Glutamatergic neuron (in vitro differentiated cells): ENCODE measurements around the gene NSRP1. TPM values are rescaled to one million over a fixed set of nuclear protein-coding genes. Genes with fewer than 3 reads are reported as not detected.

Experiments
- DNase-seq: peaks from one replicate; pipeline ENCODE4 v3.0.0; 2022
- H3K27ac Mint-ChIP-seq: one replicate; pipeline ENCODE4 v1.8.0; 2020; ENCODE audit warnings: mild to moderate bottlenecking, mixed read lengths, inconsistent platforms; ENCODE audit not compliant: unreplicated experiment
- H3K27me3 Mint-ChIP-seq: one replicate; pipeline ENCODE4 v1.8.0; 2020; ENCODE audit warnings: mild to moderate bottlenecking, moderate library complexity, mixed read lengths, inconsistent platforms; ENCODE audit not compliant: unreplicated experiment
- H3K36me3 Mint-ChIP-seq: one replicate; pipeline ENCODE4 v1.8.0; 2020; ENCODE audit warnings: mild to moderate bottlenecking, mixed read lengths, inconsistent platforms; ENCODE audit not compliant: unreplicated experiment
- H3K4me1 Mint-ChIP-seq: one replicate; pipeline ENCODE4 v1.8.0; 2020; ENCODE audit warnings: mild to moderate bottlenecking, low read depth, mixed read lengths, inconsistent platforms; ENCODE audit not compliant: unreplicated experiment
- H3K4me3 Mint-ChIP-seq: one replicate; pipeline ENCODE4 v1.8.0; 2020; ENCODE audit warnings: mild to moderate bottlenecking, mixed read lengths, inconsistent platforms; ENCODE audit not compliant: unreplicated experiment
- H3K9me3 Mint-ChIP-seq: one replicate; pipeline ENCODE4 v1.8.0; 2020; ENCODE audit warnings: mild to moderate bottlenecking, moderate library complexity, mixed read lengths, inconsistent platforms; ENCODE audit not compliant: unreplicated experiment
- total RNA-seq: library from RNA; stranded (reverse); fragmentation: NEBNext Ultra II Directional; extraction: Animal tissue kit (Norgen Biotek cat#: 25700); gene quantifications from one replicate; pipeline ENCODE4 v1.2.1, GENCODE V29; 2021; ENCODE audit not compliant: unreplicated experiment
- TF ChIP-seq, protein P1 (sequence below): fragments of 200-600 bp; sonication (generic); IDR thresholded peaks from one replicate; pipeline ENCODE4 v1.5.0; 2021; ENCODE audit not compliant: partially characterized antibody, unreplicated experiment

Gene NSRP1
- total RNA-seq, 1 donor from 2014 or later, result 18.2 TPM

DNA sequence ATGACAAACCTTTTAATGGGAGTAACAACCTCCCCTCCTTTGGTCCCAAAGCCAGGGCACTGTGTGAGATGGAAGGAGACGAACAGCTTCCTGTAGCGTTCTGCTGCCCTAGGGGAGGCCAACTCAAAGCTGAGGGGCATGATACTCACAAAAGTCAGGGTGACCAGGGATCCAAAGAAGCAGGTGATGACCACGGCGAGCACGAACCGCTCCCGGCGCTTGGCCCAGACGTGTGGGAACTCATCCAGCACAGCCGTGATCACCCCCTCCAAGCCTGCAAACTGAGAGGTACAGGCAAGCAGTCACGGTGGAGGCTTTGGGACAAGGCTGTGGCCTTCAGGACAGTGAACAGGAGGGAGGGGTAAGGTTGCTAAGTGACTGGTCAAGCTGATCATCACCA, 93.8 kb downstream of the NSRP1 start:
- no peaks in the 10 kb centered on the region for H3K36me3 Mint-ChIP-seq
- H3K27ac Mint-ChIP-seq, result no peak overlapping the region
- H3K4me3 Mint-ChIP-seq, result no peak overlapping the region
- peaks cover 2% of the 10 kb centered on the region for H3K27me3 Mint-ChIP-seq
- H3K9me3 Mint-ChIP-seq, result no peaks in the 10 kb centered on the region
- DNase-seq, result no peak
- H3K4me1 Mint-ChIP-seq, result no peaks in the 10 kb centered on the region
- TF ChIP-seq, protein P1, sequence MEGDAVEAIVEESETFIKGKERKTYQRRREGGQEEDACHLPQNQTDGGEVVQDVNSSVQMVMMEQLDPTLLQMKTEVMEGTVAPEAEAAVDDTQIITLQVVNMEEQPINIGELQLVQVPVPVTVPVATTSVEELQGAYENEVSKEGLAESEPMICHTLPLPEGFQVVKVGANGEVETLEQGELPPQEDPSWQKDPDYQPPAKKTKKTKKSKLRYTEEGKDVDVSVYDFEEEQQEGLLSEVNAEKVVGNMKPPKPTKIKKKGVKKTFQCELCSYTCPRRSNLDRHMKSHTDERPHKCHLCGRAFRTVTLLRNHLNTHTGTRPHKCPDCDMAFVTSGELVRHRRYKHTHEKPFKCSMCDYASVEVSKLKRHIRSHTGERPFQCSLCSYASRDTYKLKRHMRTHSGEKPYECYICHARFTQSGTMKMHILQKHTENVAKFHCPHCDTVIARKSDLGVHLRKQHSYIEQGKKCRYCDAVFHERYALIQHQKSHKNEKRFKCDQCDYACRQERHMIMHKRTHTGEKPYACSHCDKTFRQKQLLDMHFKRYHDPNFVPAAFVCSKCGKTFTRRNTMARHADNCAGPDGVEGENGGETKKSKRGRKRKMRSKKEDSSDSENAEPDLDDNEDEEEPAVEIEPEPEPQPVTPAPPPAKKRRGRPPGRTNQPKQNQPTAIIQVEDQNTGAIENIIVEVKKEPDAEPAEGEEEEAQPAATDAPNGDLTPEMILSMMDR, result no peak

DNA sequence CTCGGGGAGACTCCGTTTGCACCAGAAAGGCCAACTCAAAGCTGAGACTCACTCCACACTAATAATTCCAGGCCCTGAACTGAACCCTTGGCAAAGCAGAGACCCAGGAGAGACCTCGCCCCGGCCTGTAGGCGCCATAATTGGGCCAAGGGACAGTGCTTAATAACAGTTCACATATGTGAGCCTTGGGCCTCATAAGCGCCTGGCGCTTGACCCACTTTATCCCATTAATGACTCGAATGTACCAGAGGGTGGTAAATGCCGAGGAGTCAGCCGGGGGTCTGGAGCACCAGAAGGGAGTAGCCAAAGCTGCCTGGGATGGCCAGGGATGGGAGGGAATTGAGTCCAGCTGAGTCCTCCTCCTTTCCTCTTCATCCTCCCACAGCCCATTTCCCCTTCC, 94.3 kb downstream of the NSRP1 start:
- Mint-ChIP-seq H3K4me3 (no peak overlapping the region), H3K27me3 (peaks cover 2% of the 10 kb centered on the region), H3K27ac (no peak overlapping the region), H3K4me1 (no peaks in the 10 kb centered on the region), H3K9me3 (no peaks in the 10 kb centered on the region), H3K36me3 (no peaks in the 10 kb centered on the region)
- TF ChIP-seq, protein P1, result no peak
- DNase-seq, result no peak

DNA sequence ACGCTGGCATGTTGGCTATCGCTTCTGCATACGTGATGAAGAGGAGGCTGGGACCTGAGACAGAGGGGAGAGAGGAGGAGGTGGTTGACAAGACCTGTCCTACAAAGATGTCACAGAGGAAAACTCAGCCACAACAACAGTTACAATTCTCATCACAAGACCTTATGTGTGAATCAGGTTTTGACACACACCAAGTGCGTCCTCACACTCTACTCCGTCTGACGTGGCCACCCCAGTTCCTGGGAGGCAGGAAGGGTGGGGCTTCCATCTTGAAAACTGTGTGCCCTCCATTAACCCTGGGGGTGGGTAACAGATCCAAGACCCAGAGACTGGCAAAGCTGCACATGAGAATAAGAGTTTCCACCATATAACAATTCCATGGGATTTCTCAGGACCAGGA, 94.8 kb downstream of the NSRP1 start:
- no peak for DNase-seq
- no peak overlapping the region for H3K27ac Mint-ChIP-seq
- H3K36me3 Mint-ChIP-seq, result no peaks in the 10 kb centered on the region
- H3K4me3 Mint-ChIP-seq, result no peak overlapping the region
- TF ChIP-seq, protein P1, result no peak
- peaks cover 2% of the 10 kb centered on the region for H3K27me3 Mint-ChIP-seq
- H3K4me1 Mint-ChIP-seq, result no peaks in the 10 kb centered on the region
- H3K9me3 Mint-ChIP-seq, result no peaks in the 10 kb centered on the region

DNA sequence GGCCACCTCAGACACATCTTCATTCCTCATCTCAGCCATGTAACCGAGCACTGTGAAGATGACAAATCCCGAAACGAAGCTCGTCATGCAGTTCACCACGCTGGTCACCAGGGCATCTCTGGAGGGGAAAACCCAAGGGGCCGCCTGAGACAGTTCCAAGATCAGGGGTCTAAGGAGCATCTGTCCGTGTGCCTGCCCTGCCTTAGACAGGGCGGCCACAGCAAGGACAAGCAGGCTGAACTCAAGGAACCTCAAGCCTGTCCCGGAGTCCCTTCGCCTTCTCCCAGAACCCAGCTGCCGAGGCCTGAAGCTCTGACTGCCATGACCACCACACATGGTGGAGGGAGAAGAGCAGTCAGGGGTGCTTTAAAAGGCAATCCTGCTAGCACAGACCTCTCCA, 96.1 kb downstream of the NSRP1 start:
- H3K4me3 Mint-ChIP-seq, result no peak overlapping the region
- TF ChIP-seq, protein P1, result no peak
- H3K36me3 Mint-ChIP-seq, result no peaks in the 10 kb centered on the region
- H3K27ac Mint-ChIP-seq, result no peak overlapping the region
- no peaks in the 10 kb centered on the region for H3K4me1 Mint-ChIP-seq
- peaks cover 2% of the 10 kb centered on the region for H3K27me3 Mint-ChIP-seq
- H3K9me3 Mint-ChIP-seq, result no peaks in the 10 kb centered on the region
- DNase-seq, result no peak

DNA sequence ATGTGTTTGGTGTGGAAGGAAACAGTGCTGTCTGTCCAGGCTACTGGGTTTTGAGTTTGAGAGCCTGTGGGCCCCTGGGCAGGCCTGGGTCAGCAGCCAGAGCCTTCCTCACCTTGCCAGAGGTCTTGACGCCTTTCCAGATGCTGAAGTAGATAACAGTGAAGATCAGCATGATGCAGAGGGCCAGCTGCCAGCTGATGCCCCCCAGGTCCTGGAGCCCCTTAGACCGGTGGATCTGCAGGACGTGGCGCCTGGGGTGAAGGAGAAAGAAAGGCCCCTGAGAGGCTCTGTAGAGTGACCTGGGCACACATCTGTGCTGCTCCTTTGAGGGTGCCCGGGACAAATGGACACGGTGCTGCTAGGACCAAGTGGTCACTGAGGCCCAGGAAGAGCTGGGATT, 100.4 kb downstream of the NSRP1 start:
- no peaks in the 10 kb centered on the region for H3K36me3 Mint-ChIP-seq
- TF ChIP-seq, protein P1, result no peak
- no peak overlapping the region for H3K27ac Mint-ChIP-seq
- H3K4me1 Mint-ChIP-seq, result no peaks in the 10 kb centered on the region
- no peak overlapping the region for H3K4me3 Mint-ChIP-seq
- H3K27me3 Mint-ChIP-seq, result no peaks in the 10 kb centered on the region
- peaks cover 2% of the 10 kb centered on the region for H3K9me3 Mint-ChIP-seq
- DNase-seq, result no peak
